Measurements from ENCODE around the gene TMA7B.

TMA7B gene

GRCh38 chr22:39959640-39960447 lies at the start of gene TMA7B:
TMA7B (plus strand) TSS chr22:39960397; CDS start chr22:39964375, 3,978 bp downstream.
- DNase-seq (ENCODE audit: low read depth), result peak; percentile 16

DNA sequence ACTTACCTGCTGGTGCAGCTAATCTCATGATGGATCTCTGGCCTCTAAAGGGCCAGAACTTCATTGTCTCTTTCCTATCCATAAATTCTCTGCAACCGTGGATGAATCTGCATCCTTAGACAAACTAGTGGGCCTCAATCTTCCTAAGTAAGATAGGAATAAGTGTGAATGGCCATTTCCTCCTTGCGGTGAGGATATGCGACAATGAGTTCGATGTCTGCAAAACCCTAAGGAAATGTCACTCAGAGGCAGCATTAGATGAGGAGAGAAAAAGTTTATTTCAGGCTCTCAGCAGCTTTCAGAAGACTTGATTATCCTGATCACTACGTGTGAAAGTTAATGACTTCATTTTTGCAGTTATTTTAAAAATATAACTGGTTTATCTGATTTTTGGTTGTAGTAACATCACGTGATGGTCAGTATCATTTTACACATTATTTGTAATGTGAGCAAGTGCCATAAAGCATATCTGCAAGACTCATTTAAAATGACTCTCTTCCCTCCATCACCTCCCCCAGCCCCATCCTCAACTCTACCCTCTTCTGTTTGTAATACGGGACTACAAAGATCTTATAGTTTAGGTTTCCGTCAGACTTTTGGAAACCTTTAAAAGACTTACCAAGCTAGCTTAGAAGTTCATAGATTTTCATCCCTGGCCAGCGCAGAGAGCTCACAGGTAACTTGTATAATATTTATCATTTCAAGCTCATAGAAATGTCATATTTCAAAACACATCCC lies 49.2 kb upstream of the TMA7B start:
- DNase-seq (ENCODE audit: low read depth), result no peak

GRCh38 chr22:39913321-39913720 lies 46.9 kb upstream of the TMA7B start:
- DNase-seq (ENCODE audit: low read depth), result no peak

GRCh38 chr22:39913886-39914285 lies 46.3 kb upstream of the TMA7B start:
- DNase-seq (ENCODE audit: low read depth), result no peak

- no peak for DNase-seq (ENCODE audit: low read depth)
Measured at GRCh38 chr22:39914584-39914983, 45.6 kb upstream of the TMA7B start.

GRCh38 chr22:39915295-39915726 lies 44.9 kb upstream of the TMA7B start:
- DNase-seq (ENCODE audit: low read depth), result no peak

DNA sequence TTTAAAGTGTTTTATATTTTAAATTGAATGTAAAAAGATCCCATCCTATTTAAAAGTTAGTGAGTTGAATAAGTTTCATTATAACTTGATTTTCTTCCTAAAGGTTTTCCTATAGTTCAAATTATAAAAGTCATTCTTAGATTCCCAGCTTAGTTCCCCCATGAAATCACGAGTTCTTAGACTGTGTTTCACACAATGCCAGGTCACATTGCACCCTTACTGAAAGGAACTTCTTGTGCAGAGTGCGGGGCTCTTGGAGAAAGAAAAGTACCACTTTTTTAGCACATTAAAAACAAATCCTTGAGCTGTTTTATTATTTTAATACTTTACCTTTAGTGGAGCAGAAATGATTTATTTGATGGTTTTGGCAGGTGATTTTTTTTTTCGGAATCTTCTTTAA lies 43.7 kb upstream of the TMA7B start:
- no peak for DNase-seq (ENCODE audit: low read depth)

DNA sequence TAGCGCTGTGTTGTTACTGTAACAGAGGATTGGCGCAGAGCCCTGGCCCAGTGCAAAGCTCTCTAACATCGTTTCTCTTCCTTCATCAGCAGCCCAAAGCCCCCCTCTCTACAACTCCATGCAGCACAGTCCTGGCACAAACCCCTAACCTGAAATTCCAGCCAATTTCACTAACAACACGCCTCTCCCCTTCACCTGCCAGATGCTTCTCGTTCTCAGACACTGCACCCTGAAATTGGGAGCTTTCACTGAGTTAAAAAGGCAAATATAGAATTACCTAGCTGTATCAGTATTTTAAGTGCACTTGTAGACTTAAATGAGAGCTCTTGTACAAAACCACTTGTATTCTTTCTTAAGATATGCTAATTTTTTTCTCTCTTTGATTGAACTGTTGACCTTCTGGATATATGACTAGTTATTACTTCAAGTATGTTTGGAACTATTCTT lies 43.0 kb upstream of the TMA7B start:
- no peak for DNase-seq (ENCODE audit: low read depth)

- DNase-seq (ENCODE audit: low read depth), result no peak
Measured at GRCh38 chr22:39917776-39918495, 42.3 kb upstream of the TMA7B start.

DNA sequence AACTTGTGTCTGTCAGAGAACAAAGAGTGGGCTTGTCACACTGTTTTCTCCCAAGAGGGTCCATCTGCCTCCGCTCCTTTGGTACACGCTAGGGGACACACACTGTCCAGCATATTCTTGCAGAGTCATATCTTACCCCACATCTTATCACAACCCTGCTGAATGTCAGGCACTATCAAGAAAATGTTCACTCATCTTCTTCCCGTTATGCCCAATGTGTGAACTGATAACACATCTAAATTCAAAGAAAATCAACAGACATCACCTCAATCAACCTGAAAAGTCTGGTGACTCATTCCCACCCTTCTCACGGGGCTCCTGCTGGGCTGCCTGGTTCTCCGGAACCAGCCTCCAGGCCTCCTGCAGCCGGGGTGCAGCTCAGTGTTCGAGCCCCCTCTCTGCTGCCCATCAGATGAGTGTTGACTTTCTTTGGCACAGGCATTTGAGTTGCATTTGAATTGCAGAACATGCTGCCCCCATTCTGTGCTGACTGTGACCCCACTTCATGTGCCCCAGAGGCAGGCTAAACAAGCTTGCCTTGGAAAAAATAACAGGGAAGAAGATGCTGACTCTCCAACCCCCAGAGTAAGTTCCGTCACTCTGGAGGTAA lies 40.0 kb upstream of the TMA7B start:
- DNase-seq (ENCODE audit: low read depth), result peak; percentile 54

- no peak for DNase-seq (ENCODE audit: low read depth)
Measured at GRCh38 chr22:39923696-39924095, 36.5 kb upstream of the TMA7B start.

- no peak for DNase-seq (ENCODE audit: low read depth)
Measured at GRCh38 chr22:39924286-39924685, 35.9 kb upstream of the TMA7B start.

GRCh38 chr22:39925273-39925672 lies 34.9 kb upstream of the TMA7B start:
- DNase-seq (ENCODE audit: low read depth), result no peak

DNA sequence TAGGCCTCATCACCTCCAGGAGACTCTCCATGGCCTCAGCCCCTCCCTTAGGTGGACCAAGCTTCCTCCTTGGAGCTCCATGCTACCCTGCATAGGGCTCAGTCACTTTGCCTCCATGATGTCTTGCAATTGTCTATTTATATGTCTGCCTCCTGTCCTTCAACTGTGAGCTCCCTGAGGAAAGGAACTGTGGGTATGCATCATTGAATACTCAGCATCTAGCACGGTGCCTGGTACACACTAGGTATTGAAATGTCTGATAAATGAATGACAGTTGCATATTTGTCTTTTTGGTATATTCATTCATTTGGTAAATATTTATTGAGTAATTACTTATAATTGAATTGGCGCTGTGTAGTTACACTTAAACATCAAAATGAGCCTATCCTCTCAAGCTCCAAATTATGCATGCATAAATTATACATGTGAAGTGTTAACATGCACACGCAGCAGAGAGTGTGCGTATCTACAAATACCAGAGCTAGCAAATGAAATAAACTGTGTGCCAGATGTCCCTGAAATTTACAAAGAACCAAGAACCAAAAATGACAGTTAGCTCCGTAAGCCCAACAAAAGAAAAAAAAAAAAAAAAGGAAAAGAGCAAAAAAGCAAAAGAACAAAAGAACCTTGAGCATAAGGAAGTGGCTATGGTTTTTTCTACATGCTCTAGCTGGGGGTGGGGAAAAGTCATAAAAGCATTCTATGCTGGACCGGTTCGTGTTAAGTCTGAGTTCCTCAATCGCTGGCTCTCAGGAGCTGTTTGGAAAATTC lies 34.1 kb upstream of the TMA7B start:
- DNase-seq (ENCODE audit: low read depth), result no peak

GRCh38 chr22:39926753-39927152 lies 33.4 kb upstream of the TMA7B start:
- no peak for DNase-seq (ENCODE audit: low read depth)

- no peak for DNase-seq (ENCODE audit: low read depth)
Measured at GRCh38 chr22:39927544-39927943, 32.7 kb upstream of the TMA7B start.

DNA sequence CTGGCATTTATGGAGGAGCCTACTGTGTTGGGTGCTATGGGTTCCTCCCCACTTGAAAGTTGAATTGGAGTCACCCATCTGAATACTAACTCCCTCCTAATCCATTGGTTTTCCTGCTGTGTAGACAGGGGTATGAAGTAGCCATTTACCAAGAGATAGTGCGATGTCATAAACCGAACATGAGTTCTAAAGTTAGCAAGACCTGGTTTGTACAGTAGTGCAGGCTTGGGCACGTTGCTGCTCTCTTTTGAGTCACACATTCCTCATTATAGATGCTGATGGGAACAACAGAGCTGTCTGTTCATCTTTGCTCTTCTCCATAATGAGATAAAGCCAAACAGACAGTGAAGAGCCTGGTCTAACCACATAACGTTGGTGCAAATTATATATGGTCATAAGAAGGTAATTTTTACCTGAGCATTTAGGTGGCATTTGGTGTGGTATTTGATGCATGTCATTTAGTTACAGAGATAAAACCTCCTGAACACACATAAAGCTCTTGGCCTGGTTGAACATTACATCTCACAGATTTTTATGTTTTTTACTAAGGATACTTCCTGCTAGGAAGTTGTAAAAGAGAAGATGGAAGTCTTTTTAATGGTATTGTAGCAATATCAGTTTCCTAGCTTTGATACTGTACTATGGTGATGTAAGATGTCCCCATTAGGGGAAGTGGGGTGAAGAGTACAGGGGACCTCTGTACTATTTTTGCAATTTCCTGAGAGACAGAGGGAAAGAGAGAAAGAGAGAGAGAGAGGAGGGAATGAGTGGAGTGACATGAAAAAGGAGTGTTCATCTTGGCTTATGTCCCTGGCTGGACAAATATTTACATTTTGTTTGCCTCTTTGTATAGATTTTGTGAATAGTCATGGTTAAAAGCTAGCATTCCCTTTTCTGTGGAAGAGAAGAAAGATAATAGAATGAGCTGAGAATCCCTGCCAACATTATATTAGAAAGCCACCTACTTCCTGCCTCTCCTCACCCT lies 31.4 kb upstream of the TMA7B start:
- no peak for DNase-seq (ENCODE audit: low read depth)

- DNase-seq (ENCODE audit: low read depth), result no peak
Measured at GRCh38 chr22:39931251-39931650, 28.9 kb upstream of the TMA7B start.

DNA sequence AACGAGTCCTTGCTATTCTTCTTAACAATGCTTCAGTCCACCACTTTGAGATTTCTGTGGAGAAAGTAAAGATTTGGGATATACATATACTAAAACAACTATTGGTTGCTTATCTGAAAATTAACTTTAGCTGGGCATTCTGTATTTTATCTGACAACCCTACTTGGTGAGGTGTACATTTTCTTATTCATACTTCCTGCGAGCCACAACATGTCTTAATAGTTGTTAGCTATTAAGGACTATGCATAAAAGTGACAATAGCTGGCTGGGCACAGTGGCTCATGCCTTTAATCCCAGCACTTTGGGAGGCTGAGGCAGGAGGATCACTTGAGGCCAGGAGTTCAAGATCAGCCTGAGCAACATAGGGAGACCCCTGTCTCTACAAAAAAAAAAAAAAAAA lies 28.0 kb upstream of the TMA7B start:
- DNase-seq (ENCODE audit: low read depth), result no peak
